ENCODE results near the gene MT1HL1. TPM values are rescaled to one million over a fixed set of nuclear protein-coding genes. Genes with fewer than 3 reads are reported as not detected.

The MT1HL1 gene
- total RNA-seq, 1 donor from 2014 or later, result not detected

GRCh38 chr1:237007147-237007881 lies 3.1 kb upstream of the MT1HL1 start:
- Histone ChIP-seq H3K36me3 (ENCODE audit: control insufficient read depth, insufficient read depth, low read length) (no peaks in the 10 kb centered on the region), H3K4me3 (ENCODE audit: low read depth, low read length) (no peak overlapping the region), H3K27me3 (ENCODE audit: control insufficient read depth, insufficient read depth, low read length) (no peaks in the 10 kb centered on the region)
- no peak for TF ChIP-seq CTCF (IDR thresholded peaks at IDR 0.05; ENCODE audit: insufficient read depth, low read length, severe bottlenecking)
- no peak for DNase-seq (ENCODE audit: low read depth)
- no peak for FAIRE-seq

- H3K36me3 ChIP-seq (ENCODE audit: control insufficient read depth, insufficient read depth, low read length), result no peaks in the 10 kb centered on the region
- FAIRE-seq (no peak), DNase-seq (ENCODE audit: low read depth) (no peak)
- no peak overlapping the region for H3K4me3 ChIP-seq (ENCODE audit: low read depth, low read length)
- H3K27me3 ChIP-seq (ENCODE audit: control insufficient read depth, insufficient read depth, low read length), result no peaks in the 10 kb centered on the region
- TF ChIP-seq CTCF (IDR thresholded peaks at IDR 0.05; ENCODE audit: insufficient read depth, low read length, severe bottlenecking), result no peak
These were observed 1.4 kb upstream of the MT1HL1 start for GRCh38 chr1:237005674-237006073.

- no peaks in the 10 kb centered on the region for H3K36me3 ChIP-seq (ENCODE audit: control insufficient read depth, insufficient read depth, low read length)
- no peak for DNase-seq (ENCODE audit: low read depth)
- no peak for TF ChIP-seq CTCF (IDR thresholded peaks at IDR 0.05; ENCODE audit: insufficient read depth, low read length, severe bottlenecking)
- no peaks in the 10 kb centered on the region for H3K27me3 ChIP-seq (ENCODE audit: control insufficient read depth, insufficient read depth, low read length)
- H3K4me3 ChIP-seq (ENCODE audit: low read depth, low read length), result no peak overlapping the region
- FAIRE-seq, result no peak
These were observed 725 bp downstream of the MT1HL1 start for GRCh38 chr1:237003516-237003915.

GRCh38 chr1:237000191-237000590 lies 4.0 kb downstream of the MT1HL1 start:
- Histone ChIP-seq H3K36me3 (ENCODE audit: control insufficient read depth, insufficient read depth, low read length) (no peaks in the 10 kb centered on the region), H3K4me3 (ENCODE audit: low read depth, low read length) (no peak overlapping the region), H3K27me3 (ENCODE audit: control insufficient read depth, insufficient read depth, low read length) (no peaks in the 10 kb centered on the region)
- no peak for TF ChIP-seq CTCF (IDR thresholded peaks at IDR 0.05; ENCODE audit: insufficient read depth, low read length, severe bottlenecking)
- FAIRE-seq, result no peak
- no peak for DNase-seq (ENCODE audit: low read depth)

- Histone ChIP-seq H3K36me3 (ENCODE audit: control insufficient read depth, insufficient read depth, low read length) (no peaks in the 10 kb centered on the region), H3K27me3 (ENCODE audit: control insufficient read depth, insufficient read depth, low read length) (no peaks in the 10 kb centered on the region), H3K4me3 (ENCODE audit: low read depth, low read length) (no peak overlapping the region)
- DNase-seq (ENCODE audit: low read depth) (no peak), FAIRE-seq (no peak)
- no peak for TF ChIP-seq CTCF (IDR thresholded peaks at IDR 0.05; ENCODE audit: insufficient read depth, low read length, severe bottlenecking)
These were observed 5.7 kb downstream of the MT1HL1 start for GRCh38 chr1:236998546-236998945.

GRCh38 chr1:236997882-236998281 lies 6.4 kb downstream of the MT1HL1 start:
- DNase-seq (ENCODE audit: low read depth), result peak; percentile 15
- no peaks in the 10 kb centered on the region for H3K27me3 ChIP-seq (ENCODE audit: control insufficient read depth, insufficient read depth, low read length)

More at GRCh38 chr1:236997882-236998281, 6.4 kb downstream of the MT1HL1 start:
- Histone ChIP-seq H3K36me3 (ENCODE audit: control insufficient read depth, insufficient read depth, low read length) (no peaks in the 10 kb centered on the region), H3K4me3 (ENCODE audit: low read depth, low read length) (no peak overlapping the region)
- FAIRE-seq, result no peak
- TF ChIP-seq CTCF (IDR thresholded peaks at IDR 0.05; ENCODE audit: insufficient read depth, low read length, severe bottlenecking), result no peak
